Measurements from ENCODE around the gene PICK1.

GRCh38 chr22:38088629-38089473, 31.6 kb downstream of the PICK1 start:
- TF ChIP-seq CTCF (IDR thresholded peaks at IDR 0.05) = no peak
- TF ChIP-seq EZH2 (IDR thresholded peaks at IDR 0.05) = no peak
- no peak for TF ChIP-seq EZH2phosphoT487 (IDR thresholded peaks at IDR 0.05)

Data from neural progenitor cell (in vitro differentiated cells).